Measurements from ENCODE around the gene LCK. TPM values are rescaled to one million over a fixed set of nuclear protein-coding genes. Genes with fewer than 3 reads are reported as not detected.

The LCK gene
- total and polyA plus RNA-seq, 2 of the 8 experiments (the other 6 are each of a cell fraction or from before 2014, with no cell fraction given) = 75.3 to 122 TPM

DNA sequence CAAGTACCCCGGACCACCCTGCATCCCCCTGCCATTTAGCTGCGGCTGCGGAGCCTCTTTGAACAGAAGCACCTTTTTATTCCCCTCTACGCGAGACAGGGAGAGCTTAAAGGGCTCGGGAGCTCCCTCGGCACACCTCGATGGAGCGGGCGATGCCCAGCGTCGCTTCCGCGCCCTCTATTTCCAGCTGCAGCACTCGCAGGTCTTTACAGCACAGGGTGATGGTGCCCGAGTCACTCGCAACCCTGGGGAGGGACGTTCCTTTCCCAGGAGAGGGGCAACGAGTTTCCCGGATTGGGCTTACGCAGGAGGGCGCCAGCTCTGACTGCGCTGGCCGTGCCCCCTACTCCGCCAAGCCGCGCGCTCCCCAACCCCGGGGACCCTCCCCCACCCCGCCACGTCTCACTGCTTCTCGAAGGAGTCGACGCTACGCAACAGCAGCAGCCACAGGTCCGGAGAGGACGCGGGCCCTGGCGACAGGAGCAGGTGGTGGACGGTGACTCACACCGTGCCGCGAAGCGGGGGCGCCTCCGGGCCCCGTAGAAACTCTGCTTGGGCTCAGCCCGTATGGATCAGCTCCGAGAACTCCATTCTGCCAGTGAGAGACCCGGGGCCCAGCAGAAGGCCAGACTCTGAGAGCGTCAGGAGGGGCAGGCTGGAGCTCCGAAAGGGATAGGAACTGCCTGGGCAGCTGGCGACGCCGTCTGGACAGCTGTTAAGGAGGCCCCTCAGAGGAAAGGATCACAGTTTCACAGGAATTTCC, 9.9 kb upstream of the LCK start:
- Histone ChIP-seq H3K23ac (ENCODE audit: insufficient read length) (no peak overlapping the region), H3K4me1 (replicated peaks in 1 of 4; ENCODE audit: control insufficient read depth in 3 of 4, insufficient read depth in 4 of 4, low read length in 3 of 4) (peaks cover 0 to 7% (median 3%) of the 10 kb centered on the region in 4 experiments; a peak in 3 of 7 replicates), H4K5ac (ENCODE audit: insufficient read length, low read depth, low read length) (peak overlapping the region; percentile 34), H3K56ac (replicated peaks; ENCODE audit: insufficient read length, low read depth, low read length) (no peak overlapping the region), H2BK120ac (replicated peaks; ENCODE audit: low read depth, low read length) (no peak overlapping the region), H3K27me3 (replicated peaks in 1 of 4; ENCODE audit: control insufficient read depth in 3 of 4, extremely low read depth in 1 of 4, insufficient read depth in 3 of 4, low read length in 3 of 4) (no peaks in the 10 kb centered on the region; a peak in 1 of 7 replicates), H3K4me3 (ENCODE audit: extremely low read depth in 1 of 4, insufficient read depth in 2 of 4, low read depth in 3 of 4, low read length in 4 of 4) (peak overlapping the region; percentile 65 to 91 (median 68)), H3K9me3 (ENCODE audit: insufficient read depth in 2 of 2, low read depth in 1 of 2, low read length in 1 of 2) (no peaks in the 10 kb centered on the region), H3K9ac (replicated peaks in 1 of 4; ENCODE audit: extremely low read depth in 1 of 4, low read depth in 3 of 4, low read length in 3 of 4) (peak overlapping the region in 3 of 4 experiments; percentile 26 to 76 (median 73); a peak in 6 of 7 replicates), H3K4me2 (ENCODE audit: insufficient read depth in 1 of 2, low read depth in 2 of 2, low read length in 2 of 2) (peak overlapping the region; percentile 84 to 92), H4K91ac (replicated peaks; ENCODE audit: insufficient read length, low read length) (peak overlapping the region; percentile 88), H4K8ac (ENCODE audit: extremely low read depth, insufficient read depth, low read length) (peak overlapping the region; percentile 65), H3K79me2 (ENCODE audit: control insufficient read depth in 1 of 2, insufficient read depth in 2 of 2, low read length in 2 of 2) (no peaks in the 10 kb centered on the region), H2AK5ac (ENCODE audit: low read depth, low read length) (no peak overlapping the region), H3K36me3 (ENCODE audit: control insufficient read depth in 2 of 4, insufficient read depth in 4 of 4, low read length in 3 of 4) (no peaks in the 10 kb centered on the region; a peak in 1 of 8 replicates), H3K79me1 (ENCODE audit: low read depth, low read length) (no peaks in the 10 kb centered on the region), H2BK20ac (ENCODE audit: low read length) (no peak overlapping the region), H3K14ac (ENCODE audit: insufficient read length) (no peak overlapping the region), H2BK15ac (ENCODE audit: low read length) (peak overlapping the region; percentile 81; the same call in 1 of the 2 replicates), H3K23me2 (ENCODE audit: low read depth, low read length) (peaks cover 16% of the 10 kb centered on the region), H2AFZ (ENCODE audit: low read length) (0 out of 2 replicates have a peak overlapping the region, but pooled peaks have one; percentile 14), H2BK12ac (ENCODE audit: low read depth, low read length) (0 out of 2 replicates have a peak overlapping the region, but pooled peaks have one; percentile 63), H2BK5ac (ENCODE audit: low read depth, low read length) (peak overlapping the region; percentile 95; the same call in 1 of the 2 replicates), H4K20me1 (replicated peaks in 1 of 2; ENCODE audit: control insufficient read depth in 1 of 2, insufficient read depth in 2 of 2, low read length in 2 of 2) (no peaks in the 10 kb centered on the region), H3K18ac (ENCODE audit: extremely low read depth, low read length) (peak overlapping the region; percentile 92), H3K27ac (ENCODE audit: low read depth, low read length) (no peak overlapping the region), H3K4ac (replicated peaks; ENCODE audit: insufficient read length, low read depth, low read length) (peak overlapping the region; percentile 90)
- WGBS, 2 experiments (ENCODE audit: extremely low coverage in 1 of 2, insufficient coverage in 1 of 2, insufficient read length in 1 of 2, insufficient replicate concordance in 2 of 2, low coverage in 1 of 2, low lambda C conversion rate in 2 of 2, missing lambda C conversion rate in 1 of 2) = 1% methylated on average over 49 of the region's 55 CpGs; no CpG with 5 or more reads in 1 of the 2 experiments
- CTCF ChIA-PET (ENCODE audit: partially characterized antibody) = interaction anchor here (0.6 to 7.3 kb wide), 18 partner anchors 9 to 456 kb away, joined by 3 to 70 read pairs (median 3); partner anchors contain the start of genes LCK and TMEM39B
- POLR2A ChIA-PET (ENCODE audit: partially characterized antibody) = interaction anchor here (0.8 to 9.1 kb wide), 32 partner anchors 10 to 180 kb away, joined by 3 to 73 read pairs (median 7); partner anchors contain the start of genes BSDC1, CCDC28B, EIF3I and HDAC1
- DNase-seq (ENCODE audit: low read depth in 1 of 2, low spot score in 2 of 2) = peak in 1 of 2 experiments; percentile 81
- no peak for FAIRE-seq
- TF ChIP-seq CHD1 (IDR thresholded peaks at IDR 0.05; ENCODE audit: low read depth, low read length) = no peak
- no peak for TF ChIP-seq SIX5 (IDR thresholded peaks at IDR 0.05; ENCODE audit: low read depth, low read length)
- TF ChIP-seq CBX8 (IDR thresholded peaks at IDR 0.05; ENCODE audit: borderline replicate concordance, low read depth, low read length) = no peak
- 0 out of 2 replicates have a peak, but pooled peaks have one; percentile 25 for TF ChIP-seq JUN (IDR thresholded peaks at IDR 0.05; ENCODE audit: low read depth, low read length)
- no peak for TF ChIP-seq RNF2 (IDR thresholded peaks at IDR 0.05; ENCODE audit: borderline replicate concordance, low read depth, low read length, missing control alignments, poor library complexity, severe bottlenecking)
- TF ChIP-seq YY1 (IDR thresholded peaks at IDR 0.05; ENCODE audit: low read depth, low read length) = no peak
- TF ChIP-seq TEAD4 (IDR thresholded peaks at IDR 0.05; ENCODE audit: low read depth, low read length) = no peak
- TF ChIP-seq TAF1 (IDR thresholded peaks at IDR 0.05; ENCODE audit: low read depth, low read length) = no peak
- TF ChIP-seq TBP (IDR thresholded peaks at IDR 0.05; ENCODE audit: low read depth, low read length) = no peak; the same call in 1 of the 2 replicates
- TF ChIP-seq MAX (IDR thresholded peaks at IDR 0.05) = peak; percentile 91
- TF ChIP-seq SP4 (IDR thresholded peaks at IDR 0.05; ENCODE audit: low read length) = no peak
